H1 (cell line): ENCODE data around the gene TMEM156. TPM values are rescaled to one million over a fixed set of nuclear protein-coding genes. Genes with fewer than 3 reads are reported as not detected.

Experiments
- BACH1 ChIP-seq: IDR thresholded peaks from 2 replicates; pipeline ENCODE4 v1.6.1; 2012; ENCODE audit warnings: low read length, improper control_type of control experiment
- CTBP2 ChIP-seq: IDR thresholded peaks from 2 replicates; pipeline ENCODE4 v1.7.0; 2011; ENCODE audit warnings: borderline replicate concordance, mild to moderate bottlenecking, moderate library complexity, mixed read lengths, low read length; ENCODE audit not compliant: insufficient read depth, insufficient read length
- EZH2 ChIP-seq: fragments of 200-600 bp; sonication (generic); IDR thresholded peaks from 2 replicates; pipeline ENCODE4 v1.7.1; 2012; ENCODE audit warnings: low read depth, mild to moderate bottlenecking, moderate library complexity, low read length, inconsistent platforms; ENCODE audit not compliant: severe bottlenecking
- HDAC6 ChIP-seq: IDR thresholded peaks from one replicate; pipeline ENCODE4 v1.7.1; 2012; ENCODE audit warnings: low read depth, mild to moderate bottlenecking, inconsistent platforms, low read length, moderate library complexity
- POLR2AphosphoS5 ChIP-seq: IDR thresholded peaks from 2 replicates; pipeline ENCODE4 v1.6.1; 2011; ENCODE audit warnings: low read depth, low read length
- SP1 ChIP-seq: IDR thresholded peaks from 2 replicates; pipeline ENCODE4 v1.6.1; 2011; ENCODE audit warnings: low read depth, low read length
- polyA plus RNA-seq, 7 experiments: library from polyadenylated mRNA; depleted of rRNA in 3 of 7; stranded (reverse) in 5 of 7; unstranded in 2 of 7; fragments of >200 nt in 5 of 7; fragments of 200-250 nt in 2 of 7; gene quantifications; 1 replicate in 5 of 7; 2 replicates in 1 of 7; 4 replicates in 1 of 7; pipeline versions ENCODE4 v1.2.1 to v1.2.3, GENCODE V29; 2011 to 2013; ENCODE audit warnings: missing spikeins in 2 of 7, mixed read lengths in 2 of 7
- total RNA-seq: library from RNA; stranded (reverse); fragmentation: NEBNext Ultra II Directional; extraction: Animal tissue kit (Norgen Biotek cat#: 25700); gene quantifications from 2 replicates; pipeline ENCODE4 v1.2.1, GENCODE V29; 2021

The TMEM156 gene
- total and polyA plus RNA-seq, 2 of the 8 experiments (the other 6 are each of a cell fraction or from before 2014, with no cell fraction given), result not detected

- TF ChIP-seq EZH2 (no peak), BACH1 (no peak), SP1 (no peak), POLR2AphosphoS5 (no peak), HDAC6 (no peak), CTBP2 (no peak)
Measured at GRCh38 chr4:38939165-38939564, 93.0 kb downstream of the TMEM156 start (continued).
